GM19395 (cell line): ENCODE measurements around the gene JDP2.

Source experiments
- ATAC-seq: cut with Tn5 transposase; IDR thresholded peaks from one replicate; pipeline ENCODE4 v1.9.1; 2021; ENCODE audit warnings: mild to moderate bottlenecking, moderate library complexity; ENCODE audit not compliant: unreplicated experiment

The JDP2 gene

DNA sequence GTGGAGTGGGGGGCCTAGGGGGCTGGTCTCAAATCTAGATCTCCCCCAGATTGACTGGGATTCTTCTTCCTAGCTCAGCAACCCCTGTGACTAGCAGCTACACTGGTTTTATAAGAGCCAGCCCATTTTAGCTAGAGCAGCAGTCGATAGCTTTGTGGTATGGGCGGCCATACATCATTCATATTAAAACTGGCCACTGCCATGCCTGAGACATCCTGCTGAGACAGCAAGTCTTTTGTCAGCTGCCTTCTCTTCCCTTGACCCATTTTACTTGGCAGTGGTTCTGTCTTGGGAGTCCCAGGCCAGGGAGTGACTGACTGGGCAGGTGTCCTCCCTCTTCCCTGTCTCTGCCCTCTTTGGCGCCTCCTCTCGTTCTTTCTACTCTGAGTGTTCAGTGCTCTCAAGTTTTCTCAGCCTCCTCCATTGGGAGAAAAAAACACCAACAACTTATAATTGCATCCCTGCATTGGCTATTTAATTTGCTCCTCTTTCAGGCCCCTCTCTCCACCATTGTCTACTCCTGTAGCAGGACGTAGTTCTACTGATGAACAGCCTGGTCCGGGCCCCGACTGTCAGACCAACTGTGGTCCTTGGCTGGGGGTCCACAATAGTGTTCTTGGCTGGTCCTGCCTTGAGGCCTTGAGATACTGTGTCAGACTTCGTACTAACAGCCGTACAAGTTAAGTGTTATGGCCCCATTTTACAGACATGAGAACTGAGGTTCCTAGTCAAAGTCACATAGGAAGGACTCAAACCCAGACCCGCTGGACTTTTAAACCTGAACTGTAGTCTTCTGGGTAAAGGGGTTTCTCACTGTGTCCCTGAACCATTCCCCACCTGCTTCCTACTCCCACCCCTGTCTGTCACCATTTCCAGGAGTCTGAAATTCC lies 18.3 kb upstream of the JDP2 start:
- no peak for ATAC-seq

DNA sequence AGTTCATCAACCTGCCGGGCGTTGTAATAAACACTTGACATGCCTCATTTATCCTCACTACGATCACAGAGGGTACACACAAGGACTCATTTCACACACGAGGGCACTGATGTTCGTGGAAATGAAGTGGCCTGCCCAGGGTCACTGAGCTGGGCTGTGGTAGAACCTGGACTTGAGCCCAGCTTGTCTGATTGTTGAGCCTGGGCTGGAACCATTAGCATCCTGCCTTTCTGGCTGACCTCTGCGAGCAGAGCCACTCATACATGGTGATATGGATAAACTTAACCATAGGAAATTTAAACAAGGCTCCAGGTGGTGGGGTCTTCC lies 16.6 kb upstream of the JDP2 start:
- no peak for ATAC-seq

DNA sequence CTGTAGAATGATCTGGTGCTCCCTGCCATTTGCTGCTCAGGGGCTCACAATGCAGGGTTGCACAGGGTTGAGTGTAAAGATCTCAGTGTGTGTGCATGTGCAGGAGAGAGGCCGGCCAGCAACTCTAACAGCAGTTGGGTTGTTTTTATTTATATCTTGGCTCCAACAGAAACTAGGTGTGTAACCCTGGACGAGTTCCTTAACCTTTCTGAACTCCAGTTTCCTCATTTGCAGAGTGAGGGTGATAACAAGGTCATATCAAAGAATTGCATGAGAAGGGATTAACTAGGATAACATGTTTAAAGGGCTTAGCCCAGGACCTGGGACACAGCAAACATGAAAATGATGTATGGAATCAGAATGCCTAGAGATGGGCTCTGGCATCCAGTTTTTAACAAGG lies 14.8 kb upstream of the JDP2 start:
- ATAC-seq: no peak

DNA sequence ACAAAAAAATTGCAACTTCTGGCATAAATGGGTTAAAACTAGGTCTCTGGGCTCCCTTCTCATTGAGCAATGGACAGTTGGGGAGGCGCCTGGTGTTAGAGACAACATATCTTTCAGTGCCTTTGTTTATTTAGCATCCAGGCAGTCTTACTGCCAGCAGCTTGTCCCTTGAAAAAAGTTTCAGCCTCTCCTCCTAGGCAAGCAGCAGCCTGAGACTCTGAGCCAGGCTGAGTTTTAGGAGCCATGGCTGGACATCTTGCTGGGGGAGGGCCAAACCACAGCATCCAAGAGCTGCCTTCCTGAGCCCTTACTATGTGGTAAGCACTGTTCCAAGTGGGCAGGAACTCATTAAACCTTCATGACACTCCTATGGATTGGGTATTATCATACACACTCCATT lies 10.1 kb upstream of the JDP2 start:
- no peak for ATAC-seq

DNA sequence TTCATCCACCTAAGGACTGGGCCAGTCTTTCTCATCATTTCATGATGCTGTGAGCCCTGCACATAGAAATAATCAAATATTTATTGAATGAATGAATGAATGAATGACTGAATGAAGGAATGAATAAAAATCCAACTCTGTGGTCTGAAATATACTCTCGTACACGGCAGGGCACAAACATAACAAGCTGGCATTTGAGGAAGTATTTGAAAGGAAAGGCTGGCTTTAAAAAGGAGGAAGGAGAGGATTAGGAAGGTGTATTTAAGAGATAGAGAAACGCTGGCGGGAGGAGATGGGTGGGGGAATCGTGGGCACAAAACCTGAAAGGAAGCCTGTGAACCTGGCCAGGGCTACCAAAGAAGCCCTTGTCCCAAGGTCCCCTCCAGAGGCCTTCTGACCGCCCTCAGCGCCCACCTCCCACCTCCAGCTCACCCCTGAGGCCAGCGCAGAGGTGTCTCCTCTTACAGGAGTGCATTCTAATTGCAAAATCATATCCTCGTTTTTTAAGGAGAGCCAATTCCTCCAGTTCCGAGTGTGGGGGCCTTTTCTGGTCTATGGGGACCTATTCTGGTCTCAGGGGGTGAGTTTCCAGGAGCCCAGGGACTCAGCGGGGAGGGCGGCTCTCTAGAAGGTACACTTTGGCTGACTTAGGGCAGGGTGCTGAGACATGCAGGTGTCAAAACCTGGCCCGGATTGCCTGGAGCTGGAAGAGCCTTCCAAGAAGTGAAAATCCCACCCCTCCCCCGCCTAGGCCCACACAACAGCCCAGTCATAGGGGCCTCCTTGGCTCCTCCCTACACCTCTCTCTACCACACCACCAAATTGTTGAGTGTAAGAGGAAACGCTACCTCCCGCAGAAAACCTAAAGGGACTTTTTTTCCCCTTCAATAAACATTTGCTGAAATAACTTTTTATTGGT lies 8.7 kb upstream of the JDP2 start:
- peak; percentile 80 for ATAC-seq

DNA sequence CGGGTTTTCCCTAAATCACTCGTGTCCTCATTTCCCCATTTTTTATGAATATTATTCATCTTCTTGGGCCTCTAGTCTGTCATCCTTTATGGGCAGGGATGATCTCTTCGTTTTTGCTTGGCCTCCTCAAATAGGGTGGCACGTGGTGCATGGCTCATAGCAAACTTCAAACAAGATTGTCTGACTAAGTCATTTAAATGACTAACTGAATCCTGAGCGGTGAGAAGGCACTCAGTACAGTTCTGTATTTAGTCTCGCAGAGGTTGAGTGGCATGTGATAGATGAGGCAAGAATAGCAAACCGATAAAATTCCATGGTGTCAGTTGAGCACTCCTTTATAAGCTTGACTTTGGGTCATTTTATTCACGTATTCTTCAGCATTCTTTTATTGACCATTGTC lies 5.7 kb upstream of the JDP2 start:
- ATAC-seq: no peak

DNA sequence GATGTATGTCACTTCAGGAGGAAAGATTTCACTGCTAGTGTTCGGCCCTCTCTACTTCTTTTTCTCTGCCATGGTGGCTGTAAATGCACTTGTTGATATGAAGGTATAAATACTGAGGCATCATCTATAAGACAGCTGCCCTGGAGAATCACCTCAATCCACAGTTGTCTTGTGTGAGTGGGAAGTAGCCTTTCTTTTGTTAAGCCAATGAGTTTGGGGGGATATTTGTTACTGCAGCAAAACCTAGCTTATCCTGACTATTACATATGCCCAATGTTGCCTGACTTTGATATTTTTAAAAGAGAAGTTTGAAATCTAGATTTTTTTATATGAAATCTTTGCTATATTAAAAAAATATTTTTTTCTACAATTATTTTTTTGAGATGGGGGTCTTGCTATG lies 3.3 kb upstream of the JDP2 start:
- no peak for ATAC-seq

DNA sequence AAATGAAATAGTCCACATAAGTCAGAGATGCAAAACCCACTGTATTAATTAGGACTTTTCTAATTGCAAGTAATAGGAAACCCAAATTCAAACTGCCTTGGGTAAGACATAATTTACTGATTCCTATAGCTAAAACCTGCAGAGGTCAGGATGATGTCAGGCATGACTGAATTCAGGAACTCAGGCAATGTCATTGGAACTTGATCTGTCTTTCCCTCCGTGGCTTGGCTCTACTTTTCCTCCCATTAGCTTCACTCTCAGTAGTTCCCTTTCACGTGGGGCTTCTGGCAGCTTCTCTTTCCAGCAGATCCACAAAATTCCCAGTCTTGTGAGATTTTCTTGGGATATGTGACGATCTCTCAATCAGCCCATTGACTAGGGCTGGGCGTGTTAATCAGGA lies 2.4 kb upstream of the JDP2 start:
- ATAC-seq: no peak

DNA sequence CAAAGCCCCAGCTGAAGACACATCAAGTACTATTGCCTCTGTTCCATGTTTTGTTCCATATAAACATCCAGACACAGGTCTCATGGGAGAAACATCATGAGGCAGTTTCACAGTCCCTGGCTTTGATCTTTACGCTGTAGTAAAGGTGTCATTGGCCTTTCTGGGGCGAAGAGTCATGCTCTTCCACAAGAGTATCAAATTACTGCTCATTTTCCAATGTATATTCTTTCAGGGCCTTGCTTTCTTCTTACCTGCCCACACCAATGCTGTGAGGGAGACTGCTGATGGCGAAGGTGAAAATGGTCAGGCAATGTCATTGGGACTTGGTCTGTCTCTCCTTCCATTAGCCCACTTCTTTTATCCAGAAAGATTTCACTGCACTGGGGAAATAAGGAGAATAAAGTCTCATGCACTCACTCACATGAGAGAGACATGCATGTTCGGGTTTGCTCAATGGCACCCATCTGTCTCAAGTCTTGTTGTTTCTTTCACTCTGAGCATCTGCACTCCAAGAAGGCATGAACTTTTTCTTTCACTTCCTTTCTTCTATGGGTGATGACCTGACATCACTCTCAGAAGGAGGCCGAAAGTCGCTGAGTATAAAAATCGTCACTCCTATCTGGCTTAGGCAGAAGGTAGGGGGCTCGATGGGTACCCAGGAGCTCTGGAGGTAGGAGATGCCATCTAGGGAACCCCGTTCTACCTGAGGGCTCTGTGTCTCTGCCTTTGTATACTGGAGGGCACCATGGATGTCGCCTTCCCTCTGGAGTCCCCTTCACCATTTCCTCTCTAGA lies 1.3 kb upstream of the JDP2 start:
- ATAC-seq: peak; percentile 69

DNA sequence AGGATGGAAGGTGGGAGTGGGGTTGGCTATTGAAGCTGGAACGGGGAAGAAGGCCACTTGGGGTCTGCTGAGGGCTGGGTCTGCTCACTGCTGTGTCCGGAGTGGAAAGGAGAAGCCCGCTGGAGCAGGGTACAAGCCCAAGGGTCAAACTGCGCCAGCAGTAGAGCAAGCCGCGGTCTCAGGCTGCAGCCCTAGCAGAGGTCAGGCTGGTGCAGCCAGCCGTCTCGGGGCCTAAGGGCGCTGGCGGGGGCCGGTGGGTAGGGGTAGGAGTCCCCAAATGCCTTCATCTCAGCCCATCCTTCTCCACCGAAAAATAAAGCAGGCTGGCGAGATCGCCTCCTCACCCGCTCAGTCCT lies 718 bp upstream of the JDP2 start:
- ATAC-seq: peak; percentile 54

DNA sequence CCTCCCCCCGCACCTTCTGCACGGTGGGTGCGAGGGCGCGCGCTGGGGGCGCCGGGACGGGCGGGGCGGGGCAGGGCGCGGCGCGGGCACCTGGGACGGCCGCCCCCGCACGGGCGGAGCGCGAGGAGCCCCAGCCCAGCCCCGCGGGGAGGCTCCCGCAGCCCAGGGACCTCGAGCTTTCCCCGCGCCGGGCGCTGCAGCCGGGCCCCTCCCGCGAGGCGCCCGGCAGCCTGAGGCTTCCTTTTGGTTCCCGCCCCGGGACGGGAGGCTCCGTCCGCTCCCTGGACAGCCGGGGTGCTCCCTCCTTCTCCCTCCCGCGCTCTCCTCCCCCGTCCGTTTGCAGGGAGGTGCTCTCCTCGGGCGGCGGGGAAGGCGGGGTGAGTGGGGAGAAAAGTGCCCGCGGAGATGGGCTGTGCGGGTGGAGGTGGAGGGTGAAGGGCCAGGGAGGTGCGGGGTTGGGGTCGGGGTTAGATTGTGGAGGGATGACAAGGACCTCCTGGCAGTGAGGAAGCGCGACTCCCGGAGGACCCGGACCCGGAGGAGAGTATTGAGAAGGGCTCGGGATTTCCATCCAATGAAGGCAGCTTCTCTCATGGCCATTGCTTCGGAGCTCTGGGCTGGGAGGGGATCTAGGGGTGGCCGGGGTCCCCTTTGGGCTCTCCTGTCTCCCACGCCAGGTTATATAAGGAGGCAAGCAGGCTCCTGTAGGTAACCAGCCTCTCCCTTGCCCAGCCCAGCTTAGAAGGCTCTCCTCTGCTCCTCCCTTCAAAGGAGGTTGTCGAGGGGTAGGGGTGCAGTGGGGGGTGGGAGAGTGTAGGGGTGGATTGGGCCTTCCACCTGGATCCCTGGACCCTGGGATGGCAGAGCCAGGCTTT lies 645 bp downstream of the JDP2 start:
- peak; percentile 11 for ATAC-seq

DNA sequence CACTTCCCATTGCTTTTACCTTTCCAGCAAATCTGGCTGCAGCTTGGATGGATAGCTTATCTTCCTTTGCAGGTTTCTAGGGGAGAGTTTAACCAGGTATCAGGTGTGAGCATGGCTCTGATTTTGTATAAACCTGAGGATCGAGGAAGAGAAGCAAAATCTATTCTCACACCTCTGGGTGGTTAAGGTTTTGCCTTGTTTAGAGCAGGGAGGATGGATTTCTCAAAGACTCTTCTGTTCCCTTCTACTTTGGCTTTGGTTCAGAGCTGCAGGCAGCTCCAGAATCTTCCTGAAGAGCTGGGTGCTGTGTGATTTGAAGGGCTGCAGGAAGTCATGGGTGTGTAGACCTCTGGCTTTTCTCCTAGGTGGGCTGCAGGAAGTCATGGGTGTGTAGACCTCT lies 1.7 kb downstream of the JDP2 start:
- no peak for ATAC-seq

DNA sequence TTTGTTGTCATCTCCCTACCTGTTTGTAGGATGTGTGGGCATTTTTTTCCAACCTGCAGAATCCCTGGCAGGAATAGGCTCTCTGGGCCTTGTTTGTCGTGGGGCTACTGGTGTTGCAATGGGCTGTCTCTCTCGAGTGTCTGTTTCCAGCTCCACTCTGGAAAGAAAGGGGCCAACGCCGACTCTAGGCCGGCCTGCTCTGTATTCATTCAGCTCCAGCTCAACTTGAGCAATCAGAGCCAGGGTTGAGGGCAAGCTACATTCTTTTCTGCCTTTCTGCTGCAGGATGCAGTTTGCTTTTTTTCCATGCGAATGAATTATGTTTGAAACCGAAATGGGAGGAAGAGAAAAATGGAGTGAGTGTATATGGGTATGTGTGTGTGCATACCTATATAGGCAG lies 2.3 kb downstream of the JDP2 start:
- ATAC-seq: no peak

DNA sequence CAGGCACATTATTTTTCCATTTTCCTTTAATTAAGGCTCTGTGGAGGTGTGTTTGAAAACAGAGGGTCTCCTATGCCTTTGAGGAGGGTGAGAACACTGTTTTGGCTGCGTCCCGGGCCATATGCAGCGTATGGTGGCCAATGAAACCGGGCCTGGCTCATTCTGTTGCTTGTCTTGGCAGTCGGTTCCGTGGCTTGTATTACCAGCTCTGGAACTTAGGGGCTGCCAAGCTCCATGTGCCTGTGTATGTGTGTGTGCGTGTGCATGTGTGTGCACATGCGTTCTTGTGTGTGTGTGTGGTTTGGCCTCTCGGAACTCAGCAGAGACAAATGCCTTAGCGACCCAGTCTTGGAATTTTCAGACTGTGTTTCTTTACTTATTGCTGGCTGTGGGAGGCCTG lies 2.7 kb downstream of the JDP2 start:
- ATAC-seq: no peak

DNA sequence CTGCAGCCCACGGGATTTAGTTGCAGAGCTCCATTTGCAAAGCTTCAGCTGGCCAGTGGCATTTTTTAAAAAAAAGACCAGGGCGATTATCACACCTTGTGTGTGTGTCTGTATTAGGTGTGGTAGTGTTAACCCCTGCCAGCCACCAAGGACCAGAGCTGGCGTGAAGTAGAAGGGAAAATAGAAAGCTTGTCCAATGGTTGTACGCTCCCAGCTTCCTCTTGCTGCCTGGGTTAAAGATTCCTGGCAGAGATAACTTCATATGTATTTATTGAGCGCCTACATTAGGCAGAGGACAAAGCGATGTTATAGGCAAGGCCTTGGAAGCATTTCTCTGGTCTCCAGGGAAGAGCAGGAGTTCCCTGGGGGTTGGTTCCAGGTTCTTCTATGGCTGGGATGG lies 3.2 kb downstream of the JDP2 start:
- no peak for ATAC-seq

DNA sequence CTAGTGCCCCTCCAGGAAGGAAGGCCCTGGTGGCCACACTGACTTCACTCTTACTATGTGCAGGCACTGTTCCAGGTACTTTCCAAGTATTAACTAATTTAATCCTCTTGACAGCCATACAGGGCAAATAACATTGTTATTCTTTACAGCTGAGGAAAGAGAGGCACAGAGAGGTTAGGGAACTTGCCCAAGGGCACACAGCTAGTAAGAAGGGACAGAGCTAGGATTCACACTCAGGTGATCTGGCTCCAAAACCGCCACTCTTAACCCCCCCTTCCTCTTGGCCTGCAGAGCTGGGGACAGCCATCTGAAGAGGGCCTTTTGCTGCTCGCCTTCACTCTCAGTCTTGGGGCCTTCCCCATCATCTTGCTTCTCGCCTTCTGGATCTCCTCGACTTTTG lies 4.0 kb downstream of the JDP2 start:
- no peak for ATAC-seq

DNA sequence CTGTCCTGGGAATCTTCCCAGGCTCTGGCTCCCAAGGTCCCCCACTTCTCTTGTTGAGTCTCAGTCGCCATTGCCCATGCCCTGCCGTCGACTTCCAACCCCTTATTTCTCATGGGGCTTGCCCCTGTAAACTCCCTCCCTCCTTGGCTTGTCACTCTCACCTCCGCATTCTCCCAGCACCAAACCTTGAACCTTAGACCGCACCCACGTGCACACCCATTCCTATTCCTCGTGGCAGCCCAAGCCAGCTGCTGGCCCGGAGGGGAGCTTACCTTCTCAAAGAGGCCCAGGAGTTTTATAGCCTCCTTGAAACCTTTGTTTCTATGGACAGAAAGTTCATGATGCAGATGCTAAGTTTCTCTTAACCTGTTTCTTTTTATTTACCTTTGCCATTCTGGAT lies 4.6 kb downstream of the JDP2 start:
- no peak for ATAC-seq

DNA sequence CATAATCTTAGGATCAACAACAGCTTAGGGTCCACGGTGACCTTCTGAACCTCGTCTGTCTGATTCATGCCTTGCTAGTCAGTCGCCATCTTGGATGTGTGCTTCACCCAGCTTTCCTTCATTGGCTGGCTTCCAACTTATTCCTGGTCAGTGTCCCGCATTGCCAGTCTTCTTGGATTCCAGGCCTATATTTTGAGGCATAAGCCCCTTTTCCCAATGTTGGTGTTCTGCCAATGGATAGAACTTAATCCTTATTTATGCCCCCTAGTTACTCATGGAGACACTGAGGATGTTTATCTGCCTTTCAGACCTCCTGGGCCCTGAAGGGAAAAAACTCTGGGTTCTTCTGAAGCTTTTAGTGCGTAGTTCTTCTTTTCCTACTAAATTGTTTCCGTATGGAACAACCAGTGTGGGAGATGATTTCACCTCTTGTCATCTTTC lies 5.8 kb downstream of the JDP2 start:
- ATAC-seq: no peak

DNA sequence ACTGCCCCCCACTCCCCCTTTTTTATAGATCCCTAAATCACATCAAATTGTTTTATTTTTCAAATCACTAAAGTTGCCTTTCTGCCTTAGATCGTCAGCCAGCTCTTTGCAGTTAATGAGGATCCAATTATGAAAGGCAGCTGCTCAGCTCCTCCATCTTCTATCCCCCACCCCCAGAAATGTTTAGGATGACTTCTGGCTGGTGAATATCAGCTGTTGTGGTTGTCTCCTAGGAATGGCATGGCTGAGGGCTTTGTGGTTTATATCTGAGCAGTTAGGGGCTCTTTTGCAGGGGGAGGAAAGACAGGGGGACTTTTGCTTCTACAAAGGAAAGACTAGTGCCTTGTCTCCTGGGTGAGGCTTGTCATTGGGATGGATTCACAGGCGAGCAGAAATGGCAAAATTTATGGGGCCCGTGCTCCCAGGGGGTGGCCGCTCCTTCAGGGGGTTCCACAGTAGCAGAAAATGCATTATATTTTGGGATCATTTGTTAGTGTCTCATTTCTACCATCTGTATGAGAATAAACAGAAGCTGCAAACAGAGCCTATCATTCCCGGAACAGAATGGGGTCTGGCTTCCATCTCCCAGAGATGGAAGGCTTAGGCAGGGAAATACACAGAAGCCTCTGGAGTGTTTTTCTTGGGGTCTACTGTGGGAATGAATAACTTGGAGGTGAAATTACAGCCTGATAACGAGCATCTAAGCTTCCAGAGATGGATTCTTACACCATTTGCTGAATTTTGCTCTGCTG lies 6.5 kb downstream of the JDP2 start:
- no peak for ATAC-seq

DNA sequence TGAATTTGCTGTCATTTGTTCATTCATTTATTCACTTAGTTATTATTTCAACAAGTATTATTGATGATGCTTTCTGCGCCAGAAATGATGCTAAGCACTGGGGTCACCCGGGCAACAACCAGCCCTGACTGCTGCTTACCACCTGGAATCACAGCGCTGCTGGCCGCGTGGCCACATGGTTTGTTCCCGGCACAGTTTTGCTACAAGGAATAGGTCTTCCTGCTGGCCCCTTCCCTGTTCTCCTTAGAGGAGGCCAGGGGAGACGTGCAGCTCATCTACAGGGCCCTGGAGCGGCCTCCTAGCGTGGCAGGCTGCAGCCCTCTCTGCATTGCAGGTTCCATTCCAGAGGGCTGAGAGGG lies 7.0 kb downstream of the JDP2 start:
- ATAC-seq: no peak
